Natural killer cell (primary cell): ENCODE measurements around the gene KCNAB2. TPM values are rescaled to one million over a fixed set of nuclear protein-coding genes. Genes with fewer than 3 reads are reported as not detected.

ENCODE experiments used
- ATAC-seq, 3 donors: fragments of 150-1000 bp in 2 of 3; fragments of 200-7000 bp in 1 of 3; cut with Tn5 transposase; 1 replicate in 1 of 3; 2 replicates in 2 of 3; pipeline ENCODE4 v1.10.0; 2021; ENCODE audit warnings: mild to moderate bottlenecking in 2 of 3, moderate library complexity in 2 of 3
- DNase-seq, 2 donors: peaks; one replicate each; pipeline versions ENCODE4 v3.0.0 to v3.0.0-alpha.2; 2013 to 2021; ENCODE audit warnings: mixed read lengths in 1 of 2
- H3K27ac ChIP-seq: one replicate; pipeline ENCODE4 v1.5.1; 2013; ENCODE audit warnings: mild to moderate bottlenecking, low read length
- H3K27me3 ChIP-seq: one replicate; pipeline ENCODE4 v1.6.1; 2013; ENCODE audit warnings: low read length; ENCODE audit not compliant: control insufficient read depth, insufficient read depth
- H3K36me3 ChIP-seq: one replicate; pipeline ENCODE4 v1.6.1; 2013; ENCODE audit warnings: low read length; ENCODE audit not compliant: control insufficient read depth, insufficient read depth
- H3K4me1 ChIP-seq: one replicate; pipeline ENCODE4 v1.6.1; 2013; ENCODE audit warnings: low read length; ENCODE audit not compliant: control insufficient read depth, insufficient read depth
- H3K4me3 ChIP-seq: one replicate; pipeline ENCODE4 v1.5.1; 2013; ENCODE audit warnings: low read length
- H3K9me3 ChIP-seq: one replicate; pipeline ENCODE4 v1.6.1; 2013; ENCODE audit warnings: low read length; ENCODE audit not compliant: control insufficient read depth, insufficient read depth
- H3K27ac Mint-ChIP-seq, 2 donors: one replicate each; pipeline ENCODE4 v1.8.0; 2022; ENCODE audit warnings: mild to moderate bottlenecking in 2 of 2, mixed read lengths in 2 of 2, moderate library complexity in 1 of 2
- H3K27me3 Mint-ChIP-seq, 2 donors: one replicate each; pipeline ENCODE4 v1.8.0; 2022; ENCODE audit warnings: low read depth in 2 of 2, mixed read lengths in 2 of 2
- H3K36me3 Mint-ChIP-seq: one replicate; pipeline ENCODE4 v1.8.0; 2022; ENCODE audit warnings: mixed read lengths
- H3K4me1 Mint-ChIP-seq, 2 donors: one replicate each; pipeline ENCODE4 v1.8.0; 2022; ENCODE audit warnings: mixed read lengths in 2 of 2
- H3K4me3 Mint-ChIP-seq: one replicate; pipeline ENCODE4 v1.8.0; 2022; ENCODE audit warnings: mild to moderate bottlenecking, moderate library complexity, mixed read lengths
- H3K9me3 Mint-ChIP-seq, 2 donors: one replicate each; pipeline ENCODE4 v1.8.0; 2022; ENCODE audit warnings: mixed read lengths in 2 of 2
- CTCF ChIP-seq: fragments of 200-600 bp; IDR thresholded peaks from one replicate; pipeline ENCODE4 v1.8.0; 2022; ENCODE audit warnings: antibody characterized with exemption
- WGBS: methylation state at CpG from one replicate; pipeline ENCODE4 v1.1.7; 2013; ENCODE audit warnings: missing lambda C conversion rate; ENCODE audit not compliant: insufficient coverage; 5-methylcytosine and 5-hydroxymethylcytosine counted together
- intact Hi-C: fragments of 100-400 bp; cut with micrococcal nuclease; formaldehyde crosslinking; loops from one replicate; pipeline ENCODE4 v1.14.2; 2022
- total RNA-seq, 4 donors: library from RNA; stranded (reverse); fragments of 120-200 nt in 1 of 4; gene quantifications; one replicate each; pipeline versions ENCODE4 v1.2.3 to v1.2.4, GENCODE V29; 2013 to 2022

The KCNAB2 gene
- total RNA-seq, 3 donors from 2014 or later (not counting 1 experiment from before 2014, with no cell fraction given) = 387 to 749 (median 430) TPM

GRCh38 chr1:6111991-6112689 is 66.5 kb downstream of the KCNAB2 start:
- DNase-seq (no peak), ATAC-seq (no peak)
- Histone ChIP-seq H3K9me3 (no peaks in the 10 kb centered on the region), H3K27ac (no peak overlapping the region), H3K4me1 (no peaks in the 10 kb centered on the region), H3K36me3 (no peaks in the 10 kb centered on the region), H3K4me3 (no peak overlapping the region), H3K27me3 (no peaks in the 10 kb centered on the region)
- Mint-ChIP-seq H3K27me3 (peaks cover 0 to 11% of the 10 kb centered on the region in 2 donors), H3K4me1 (peaks cover 0 to 7% of the 10 kb centered on the region in 2 donors), H3K27ac (no peak overlapping the region), H3K9me3 (peaks cover 5 to 6% of the 10 kb centered on the region in 2 donors), H3K4me3 (no peak overlapping the region), H3K36me3 (peaks cover 8% of the 10 kb centered on the region)
- intact Hi-C loops = no loop called here
- 90% methylated on average over 13 of the region's 13 CpGs for WGBS
- TF ChIP-seq CTCF = no peak

GRCh38 chr1:6112690-6113005 is 67.0 kb downstream of the KCNAB2 start:
- H3K4me3 ChIP-seq = no peak overlapping the region
- peaks cover 0 to 7% of the 10 kb centered on the region in 2 donors for H3K27me3 Mint-ChIP-seq
- H3K27ac Mint-ChIP-seq = no peak overlapping the region
- ATAC-seq = no peak
- TF ChIP-seq CTCF = no peak
- intact Hi-C loops = no loop called here
- no peaks in the 10 kb centered on the region for H3K4me1 ChIP-seq
- H3K27ac ChIP-seq = no peak overlapping the region
- H3K4me3 Mint-ChIP-seq = no peak overlapping the region
- WGBS = 69% methylated on average over 5 of the region's 5 CpGs
- no peaks in the 10 kb centered on the region for H3K36me3 ChIP-seq
- DNase-seq = no peak
- peaks cover 0 to 7% of the 10 kb centered on the region in 2 donors for H3K4me1 Mint-ChIP-seq
- no peaks in the 10 kb centered on the region for H3K9me3 ChIP-seq
- H3K9me3 Mint-ChIP-seq = peaks cover 5 to 6% of the 10 kb centered on the region in 2 donors
- no peaks in the 10 kb centered on the region for H3K27me3 ChIP-seq
- H3K36me3 Mint-ChIP-seq = peaks cover 9% of the 10 kb centered on the region

- Mint-ChIP-seq H3K27me3 (peaks cover 0 to 4% of the 10 kb centered on the region in 2 donors), H3K27ac (no peak overlapping the region), H3K9me3 (peaks cover 5 to 6% of the 10 kb centered on the region in 2 donors), H3K36me3 (peaks cover 9% of the 10 kb centered on the region), H3K4me1 (peaks cover 0 to 7% of the 10 kb centered on the region in 2 donors), H3K4me3 (no peak overlapping the region)
- H3K4me3 ChIP-seq = no peak overlapping the region
- no peak overlapping the region for H3K27ac ChIP-seq
- intact Hi-C loops = no loop called here
- no peaks in the 10 kb centered on the region for H3K9me3 ChIP-seq
- no peak for DNase-seq
- H3K27me3 ChIP-seq = no peaks in the 10 kb centered on the region
- no peak for TF ChIP-seq CTCF
- 16% methylated on average over 10 of the region's 10 CpGs for WGBS
- H3K36me3 ChIP-seq = no peaks in the 10 kb centered on the region
- no peaks in the 10 kb centered on the region for H3K4me1 ChIP-seq
- ATAC-seq = no peak
Measured at GRCh38 chr1:6113116-6113515, 67.4 kb downstream of the KCNAB2 start.

- no peak overlapping the region for H3K27ac Mint-ChIP-seq
- no peaks in the 10 kb centered on the region for H3K27me3 Mint-ChIP-seq
- Histone ChIP-seq H3K9me3 (no peaks in the 10 kb centered on the region), H3K27me3 (no peaks in the 10 kb centered on the region), H3K27ac (no peak overlapping the region), H3K36me3 (no peaks in the 10 kb centered on the region), H3K4me3 (no peak overlapping the region), H3K4me1 (no peaks in the 10 kb centered on the region)
- WGBS = 94% methylated on average over 14 of the region's 14 CpGs
- peaks cover 9% of the 10 kb centered on the region for H3K36me3 Mint-ChIP-seq
- no peak overlapping the region for H3K4me3 Mint-ChIP-seq
- TF ChIP-seq CTCF = no peak
- peaks cover 0 to 2% of the 10 kb centered on the region in 2 donors for H3K4me1 Mint-ChIP-seq
- ATAC-seq (no peak), DNase-seq (no peak)
- H3K9me3 Mint-ChIP-seq = peaks cover 5 to 6% of the 10 kb centered on the region in 2 donors
- intact Hi-C loops = no loop called here
Measured at GRCh38 chr1:6113745-6114144, 68.1 kb downstream of the KCNAB2 start.
